Head of caudate nucleus (tissue), 42 donors: ENCODE measurements around the gene SHB.

ENCODE experiments used
- DNase-seq, 42 donors: peaks; one replicate each; pipeline versions ENCODE4 v3.0.0 to v3.0.0-alpha.2; 2020 to 2021; ENCODE audit warnings: mixed read lengths in 7 of 42
- intact Hi-C: fragments of 100-400 bp; cut with DNase I; formaldehyde crosslinking; loops from one replicate; pipeline ENCODE4 v1.15.0; 2022

Gene SHB

GRCh38 chr9:38090170-38090569 is 21.1 kb upstream of the SHB start:
- intact Hi-C loops = no loop called here

GRCh38 chr9:38089387-38090165 is 20.5 kb upstream of the SHB start:
- no peak for DNase-seq
- intact Hi-C loops = loop anchor here (5.0 to 10.0 kb wide), 2 partner anchors 177 to 275 kb away; no protein-coding TSS in a partner anchor

More at GRCh38 chr9:38090170-38090569, 21.1 kb upstream of the SHB start:
- DNase-seq = no peak

GRCh38 chr9:38088006-38088925 is 19.2 kb upstream of the SHB start:
- intact Hi-C loops = loop anchor here (5.0 to 10.0 kb wide), 2 partner anchors 176 to 277 kb away; no protein-coding TSS in a partner anchor
- DNase-seq = peak; percentile 51 to 94 (median 86)

- intact Hi-C loops = loop anchor here (5.0 to 10.0 kb wide), 2 partner anchors 174 to 278 kb away; no protein-coding TSS in a partner anchor
- DNase-seq = peak in 1 of 42 donors; percentile 17
These were observed 17.5 kb upstream of the SHB start for GRCh38 chr9:38086496-38086895.

GRCh38 chr9:38085308-38085707 is 16.3 kb upstream of the SHB start:
- peak in 1 of 42 donors; percentile 32 for DNase-seq
- intact Hi-C loops = loop anchor here (5.0 to 10.0 kb wide), 2 partner anchors 173 to 279 kb away; no protein-coding TSS in a partner anchor

- intact Hi-C loops = loop anchor here (10.0 kb wide), 1 partner anchor 280 kb away; no protein-coding TSS in a partner anchor
- DNase-seq = peak in 35 of 42 donors; percentile 32 to 80 (median 55)
These were observed 15.5 kb upstream of the SHB start for GRCh38 chr9:38084556-38084880.

- peak in 2 of 42 donors; percentile 13 to 35 for DNase-seq
- intact Hi-C loops = loop anchor here (10.0 kb wide), 1 partner anchor 281 kb away; no protein-coding TSS in a partner anchor
These were observed 15.0 kb upstream of the SHB start for GRCh38 chr9:38083858-38084555.

- peak in 2 of 42 donors; percentile 3 to 28 for DNase-seq
- intact Hi-C loops = loop anchor here (10.0 kb wide), 1 partner anchor 282 kb away; no protein-coding TSS in a partner anchor
These were observed 13.6 kb upstream of the SHB start for GRCh38 chr9:38082446-38083287.

- intact Hi-C loops = loop anchor here (10.0 kb wide), 1 partner anchor 283 kb away; no protein-coding TSS in a partner anchor
- DNase-seq = peak in 1 of 42 donors; percentile 28
These were observed 12.5 kb upstream of the SHB start for GRCh38 chr9:38081356-38082108.

GRCh38 chr9:38079461-38080031 is 10.5 kb upstream of the SHB start:
- DNase-seq = peak in 3 of 42 donors; percentile 18 to 40 (median 33)
- intact Hi-C loops = loop anchor here (10.0 kb wide), 1 partner anchor 285 kb away; no protein-coding TSS in a partner anchor

GRCh38 chr9:38075272-38075671 is 6.2 kb upstream of the SHB start:
- intact Hi-C loops = no loop called here
- peak in 2 of 42 donors; percentile 18 to 28 for DNase-seq

GRCh38 chr9:38074441-38074961 is 5.5 kb upstream of the SHB start:
- intact Hi-C loops = no loop called here
- peak in 2 of 42 donors; percentile 35 to 36 for DNase-seq

- DNase-seq = peak in 1 of 42 donors; percentile 9
- intact Hi-C loops = no loop called here
These were observed 4.9 kb upstream of the SHB start for GRCh38 chr9:38073882-38074281.

- intact Hi-C loops = no loop called here
- no peak for DNase-seq
These were observed 2.6 kb upstream of the SHB start for GRCh38 chr9:38071470-38072134.

GRCh38 chr9:38067859-38068681 is 957 bp downstream of the SHB start:
- intact Hi-C loops = loop anchor here (1.0 to 5.0 kb wide), 2 partner anchors 56 to 155 kb away; no protein-coding TSS in a partner anchor
- peak in 15 of 42 donors; percentile 7 to 51 (median 26) for DNase-seq
